ENCODE results near the gene C1QTNF4.

DNA sequence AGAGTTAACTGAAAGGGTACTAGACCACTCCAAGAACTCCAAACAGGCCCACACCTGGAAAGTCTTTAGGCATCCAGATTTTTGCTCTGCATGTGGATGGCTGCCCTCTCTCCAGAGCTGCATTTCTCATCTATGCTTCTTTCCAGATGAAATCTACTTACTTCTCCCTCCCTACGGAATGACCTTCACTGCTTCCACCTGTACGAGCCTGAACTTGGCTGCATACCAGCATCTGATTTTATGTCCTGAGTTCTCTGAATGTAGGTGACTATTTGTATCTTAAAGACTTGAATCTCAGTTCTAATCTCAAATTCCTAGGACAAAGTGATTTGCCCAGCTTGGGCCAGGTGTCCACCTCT, 54.6 kb downstream of the C1QTNF4 start:
- TF ChIP-seq CTCF (IDR thresholded peaks at IDR 0.05) (no peak), POLR2A (IDR thresholded peaks at IDR 0.05) (no peak), EP300 (IDR thresholded peaks at IDR 0.05) (no peak), POLR2AphosphoS5 (IDR thresholded peaks at IDR 0.05) (no peak)

Measured in upper lobe of left lung (tissue), 4 donors.